Panc1 (cell line): ENCODE results near the gene HDAC6. TPM values are rescaled to one million over a fixed set of nuclear protein-coding genes. Genes with fewer than 3 reads are reported as not detected.
A peak's percentile ranks its signal among the peaks of the same experiment; 100 is the strongest.

Experiments used
- ATAC-seq: fragments of 200-7000 bp; cut with Tn5 transposase; 2 replicates; pipeline ENCODE4 v1.9.1; 2020; ENCODE audit warnings: mild to moderate bottlenecking, moderate library complexity
- Bru-seq: library from RNA; stranded (reverse); fragments of 400-500 nt; gene quantifications from one replicate; lab custom pipeline; 2021; lab: Mats Ljungman, UMichigan
- BruChase-seq, 2 experiments: library from RNA; stranded (reverse); fragments of 400-500 nt; gene quantifications; one replicate each; lab custom pipeline; 2021; lab: Mats Ljungman, UMichigan
- BruUV-seq: library from RNA; stranded (reverse); fragments of 400-500 nt; replicated peaks from 2 replicates; lab custom pipeline; 2021; lab: Mats Ljungman, UMichigan
- CTCF ChIA-PET: fragments of 300-600 bp; sonication (Branson Sonifier 250); formaldehyde crosslinking; loops from one replicate; lab custom pipeline; 2022; ENCODE audit warnings: antibody characterized with exemption; lab: Charles Lee
- POLR2A ChIA-PET: fragments of 300-600 bp; sonication (Branson Sonifier 250); formaldehyde crosslinking; loops from one replicate; lab custom pipeline; 2022; ENCODE audit warnings: antibody characterized with exemption; lab: Charles Lee
- DNase-seq: peaks from one replicate; pipeline ENCODE4 v3.0.0-alpha.2; 2010; ENCODE audit warnings: low read depth, low spot score
- H3K27ac ChIP-seq: 2 replicates; pipeline ENCODE4 v1.5.1; 2011; ENCODE audit warnings: mild to moderate bottlenecking, low read length, inconsistent platforms
- H3K27me3 ChIP-seq: fragments of 200-500 bp; sonication (Bioruptor generic); 2 replicates; pipeline ENCODE4 v1.6.0; 2014; ENCODE audit warnings: low read length, inconsistent platforms; ENCODE audit not compliant: control insufficient read depth, insufficient read depth
- H3K36me3 ChIP-seq: fragments of 200-500 bp; sonication (Bioruptor generic); 2 replicates; pipeline ENCODE4 v1.5.1; 2014; ENCODE audit warnings: inconsistent platforms, mild to moderate bottlenecking, low read length, moderate library complexity; ENCODE audit not compliant: control insufficient read depth, insufficient read depth
- H3K4me1 ChIP-seq: 2 replicates; pipeline ENCODE4 v1.5.1; 2011; ENCODE audit warnings: inconsistent platforms, mild to moderate bottlenecking, low read length, moderate library complexity; ENCODE audit not compliant: control insufficient read depth, insufficient read depth
- H3K4me3 ChIP-seq, 2 experiments: 2 replicates each; pipeline ENCODE4 v1.5.1; 2011 to 2012; ENCODE audit warnings: low read depth in 2 of 2, low read length in 2 of 2, mild to moderate bottlenecking in 2 of 2, inconsistent platforms in 1 of 2, moderate library complexity in 1 of 2
- H3K9me3 ChIP-seq: fragments of 200-500 bp; sonication (Bioruptor generic); 2 replicates; pipeline ENCODE4 v1.5.1; 2014; ENCODE audit warnings: low read depth, mild to moderate bottlenecking, inconsistent platforms, low read length, moderate library complexity; ENCODE audit not compliant: control insufficient read depth, insufficient read depth
- CTCF ChIP-seq: fragments of 450-650 bp; IDR thresholded peaks from 2 replicates; pipeline ENCODE4 v1.5.1; 2017; ENCODE audit warnings: mild to moderate bottlenecking
- POLR2AphosphoS5 ChIP-seq: IDR thresholded peaks from 2 replicates; pipeline ENCODE4 v1.6.1; 2012; ENCODE audit warnings: mild to moderate bottlenecking, low read depth, low read length, moderate library complexity
- REST ChIP-seq, 2 experiments: IDR thresholded peaks; 2 replicates each; pipeline ENCODE4 v1.6.1; 2011 to 2012; ENCODE audit warnings: low read depth in 2 of 2, control low read depth in 1 of 2, low read length in 1 of 2, mild to moderate bottlenecking in 1 of 2, moderate library complexity in 1 of 2; ENCODE audit not compliant: insufficient read depth in 1 of 2
- SIN3A ChIP-seq: IDR thresholded peaks from 2 replicates; pipeline ENCODE4 v1.6.1; 2012; ENCODE audit warnings: low read depth, mild to moderate bottlenecking, low read length, moderate library complexity, borderline replicate concordance; ENCODE audit not compliant: insufficient read depth
- TCF7L2 ChIP-seq: IDR thresholded peaks from 2 replicates; pipeline ENCODE4 v1.6.1; 2011; ENCODE audit warnings: mild to moderate bottlenecking, low read depth, low read length, inconsistent platforms
- in situ Hi-C: cut with HindIII; loops from 2 replicates; pipeline ENCODE4 v1.10.0; 2016; ENCODE audit warnings: low sequenced_read_pairs, low pct_unique_long_range_greater_than_20kb
- intact Hi-C: fragments of 100-400 bp; cut with micrococcal nuclease; formaldehyde crosslinking; loops from one replicate; pipeline ENCODE4 v1.10.0; 2022; ENCODE audit not compliant: unreplicated experiment
- long read RNA-seq: library from polyadenylated mRNA; unstranded; transcript quantifications from one replicate; pipeline ENCODE4 v2.0.0, GENCODE V29; 2021; ENCODE audit not compliant: unreplicated experiment
- polyA plus RNA-seq: library from polyadenylated mRNA; unstranded; fragments of >200 nt; gene quantifications from one replicate; pipeline ENCODE4 v1.2.1, GENCODE V29; 2012; ENCODE audit warnings: missing spikeins; ENCODE audit not compliant: insufficient read length
- total RNA-seq: library from RNA; stranded (reverse); gene quantifications from one replicate; pipeline ENCODE4 v1.2.1, GENCODE V29; 2021; ENCODE audit not compliant: unreplicated experiment

Gene HDAC6
- total RNA-seq (97.1 TPM), Bru-seq, nascent RNA (percentile 73 among the genes with signal in this experiment), BruChase-seq, experiment 1, labeled RNA remaining after a 2-hour chase (percentile 82 among the genes with signal in this experiment), BruChase-seq, experiment 2, labeled RNA remaining after a 6-hour chase (percentile 78 among the genes with signal in this experiment)
- polyA plus RNA-seq, result 81.1 TPM
- long read RNA-seq, full-length matches to known transcripts, result 25 of 93 reads
- long read RNA-seq, partial matches to known transcripts, result 29 of 93 reads
- long read RNA-seq, other reads (novel, unspliced or antisense), result 39 of 93 reads

- in situ Hi-C loops, result no loop called here
- Histone ChIP-seq H3K9me3 (no peaks in the 10 kb centered on the region), H3K4me3 (peak within 1 kb of the TSS; percentile 64 to 76), H3K4me1 (0 out of 2 replicates have a peak, but pooled peaks cover 3% of the 10 kb centered on the region), H3K36me3 (peaks cover 3% of the 10 kb centered on the region; the same call in 1 of the 2 replicates), H3K27me3 (no peaks in the 10 kb centered on the region), H3K27ac (peak within 1 kb of the TSS; percentile 95)
- ATAC-seq (peak; percentile 93), DNase-seq (peak; percentile 95)
- intact Hi-C loops, result no loop called here
- CTCF ChIA-PET, result no interaction called here
- TF ChIP-seq TCF7L2, result no peak
- peak; percentile 72; the same call in 1 of the 2 replicates for TF ChIP-seq POLR2AphosphoS5
- no peak for TF ChIP-seq REST (IDR thresholded peaks at IDR 0.05; ENCODE audit: insufficient read depth in 1 of 2, low read depth in 2 of 2, low read length in 1 of 2)
- no peak for TF ChIP-seq SIN3A
- no peak for TF ChIP-seq CTCF
- BruUV-seq, result no TSS peak
- POLR2A ChIA-PET, result interaction anchor here (0.5 to 0.6 kb wide), 3 partner anchors 12 to 173 kb away, joined by 5 to 13 read pairs (median 5); no protein-coding TSS in a partner anchor
These were observed at the start of gene HDAC6 for GRCh38 chrX:48801280-48802088. Gene HDAC6, plus strand, starts transcription at chrX:48802067. Its CDS starts 626 bp downstream, at chrX:48802693.

GRCh38 chrX:48752498-48752897, 49.4 kb upstream of the HDAC6 start:
- intact Hi-C loops (no loop called here), in situ Hi-C loops (no loop called here)
- POLR2A ChIA-PET, result no interaction called here
- ATAC-seq (no peak), DNase-seq (no peak)
- H3K4me3 ChIP-seq, result no peak overlapping the region
- no peaks in the 10 kb centered on the region for H3K27me3 ChIP-seq
- CTCF ChIA-PET, result no interaction called here
- no peak overlapping the region for H3K27ac ChIP-seq
- TF ChIP-seq CTCF (no peak), SIN3A (no peak), REST (IDR thresholded peaks at IDR 0.05; ENCODE audit: insufficient read depth in 1 of 2, low read depth in 2 of 2, low read length in 1 of 2) (no peak), POLR2AphosphoS5 (no peak), TCF7L2 (no peak)
- no peaks in the 10 kb centered on the region for H3K9me3 ChIP-seq
- H3K36me3 ChIP-seq, result no peaks in the 10 kb centered on the region
- no peaks in the 10 kb centered on the region for H3K4me1 ChIP-seq
- no TSS peak for BruUV-seq
